Calu3 (cell line): ENCODE measurements around the gene RAB3C. TPM values are rescaled to one million over a fixed set of nuclear protein-coding genes. Genes with fewer than 3 reads are reported as not detected.
"Not testable (repeated sequence)": the region's sequence is repeated elsewhere in the genome, so short reads cannot be mapped to it uniquely, and the experiment has no call there.

Source experiments
- BruUV-seq: library from RNA; stranded (reverse); fragments of 400-500 nt; replicated peaks from 2 replicates; lab custom pipeline; 2021; lab: Mats Ljungman, UMichigan
- CTCF ChIA-PET: fragments of 300-600 bp; sonication (Branson Sonifier 250); formaldehyde crosslinking; loops from one replicate; lab custom pipeline; 2022; ENCODE audit warnings: antibody characterized with exemption; lab: Charles Lee
- DNase-seq: peaks from one replicate; pipeline ENCODE4 v3.0.0; 2022
- H3K27ac Mint-ChIP-seq: one replicate; pipeline ENCODE4 v1.8.0; 2022; ENCODE audit warnings: mixed read lengths; ENCODE audit not compliant: unreplicated experiment
- H3K27me3 Mint-ChIP-seq: one replicate; pipeline ENCODE4 v1.8.0; 2022; ENCODE audit warnings: mixed read lengths; ENCODE audit not compliant: unreplicated experiment
- H3K36me3 Mint-ChIP-seq: one replicate; pipeline ENCODE4 v1.8.0; 2022; ENCODE audit warnings: mild to moderate bottlenecking, moderate library complexity, mixed read lengths; ENCODE audit not compliant: insufficient read depth, unreplicated experiment
- H3K4me1 Mint-ChIP-seq: one replicate; pipeline ENCODE4 v1.8.0; 2022; ENCODE audit warnings: mild to moderate bottlenecking, low read depth, mixed read lengths; ENCODE audit not compliant: unreplicated experiment
- H3K4me3 Mint-ChIP-seq: one replicate; pipeline ENCODE4 v1.8.0; 2022; ENCODE audit warnings: mild to moderate bottlenecking, low read depth, moderate library complexity, mixed read lengths; ENCODE audit not compliant: unreplicated experiment
- H3K9me3 Mint-ChIP-seq: one replicate; pipeline ENCODE4 v1.8.0; 2022; ENCODE audit warnings: low read depth, mixed read lengths; ENCODE audit not compliant: unreplicated experiment
- CTCF ChIP-seq: fragments of 200-600 bp; IDR thresholded peaks from one replicate; pipeline ENCODE4 v1.8.0; 2022; ENCODE audit warnings: antibody characterized with exemption; ENCODE audit not compliant: unreplicated experiment
- intact Hi-C: fragments of 100-400 bp; cut with micrococcal nuclease; formaldehyde crosslinking; loops from one replicate; pipeline ENCODE4 v1.10.0; 2022; ENCODE audit not compliant: unreplicated experiment
- total RNA-seq: library from RNA; stranded (reverse); gene quantifications from 2 replicates; pipeline ENCODE4 v1.2.3, GENCODE V29; 2022

The RAB3C gene
- total RNA-seq, 1 experiment from 2014 or later: not detected

- no peak for DNase-seq
- H3K27me3 Mint-ChIP-seq: no peaks in the 10 kb centered on the region
- H3K36me3 Mint-ChIP-seq: no peaks in the 10 kb centered on the region
- no peaks in the 10 kb centered on the region for H3K4me1 Mint-ChIP-seq
- H3K27ac Mint-ChIP-seq: no peak overlapping the region
- no TSS peak for BruUV-seq
- intact Hi-C loops: no loop called here
- TF ChIP-seq CTCF: no peak
- CTCF ChIA-PET: no interaction called here
- H3K4me3 Mint-ChIP-seq: no peak overlapping the region
- H3K9me3 Mint-ChIP-seq: no peaks in the 10 kb centered on the region
These were observed 31.4 kb upstream of the RAB3C start for GRCh38 chr5:58551492-58551891.

GRCh38 chr5:58557665-58558338 is 25.1 kb upstream of the RAB3C start:
- H3K36me3 Mint-ChIP-seq, H3K9me3 Mint-ChIP-seq, intact Hi-C loops, H3K4me1 Mint-ChIP-seq, BruUV-seq, H3K4me3 Mint-ChIP-seq, H3K27ac Mint-ChIP-seq, DNase-seq, CTCF ChIA-PET: not testable (repeated sequence)
- H3K27me3 Mint-ChIP-seq: peaks cover 20% of the 10 kb centered on the region

GRCh38 chr5:58563016-58563700 is 19.7 kb upstream of the RAB3C start:
- DNase-seq, intact Hi-C loops, H3K36me3 Mint-ChIP-seq, CTCF ChIA-PET, H3K27ac Mint-ChIP-seq, H3K4me3 Mint-ChIP-seq, H3K9me3 Mint-ChIP-seq, H3K4me1 Mint-ChIP-seq, BruUV-seq: not testable (repeated sequence)
- H3K27me3 Mint-ChIP-seq: peaks cover 32% of the 10 kb centered on the region

- H3K4me3 Mint-ChIP-seq, H3K9me3 Mint-ChIP-seq, intact Hi-C loops, H3K27ac Mint-ChIP-seq, DNase-seq, BruUV-seq, CTCF ChIA-PET, H3K4me1 Mint-ChIP-seq, H3K36me3 Mint-ChIP-seq: not testable (repeated sequence)
- peaks cover 40% of the 10 kb centered on the region for H3K27me3 Mint-ChIP-seq
These were observed 18.6 kb upstream of the RAB3C start for GRCh38 chr5:58564043-58564832.

- CTCF ChIA-PET: no interaction called here
- Mint-ChIP-seq H3K9me3 (no peaks in the 10 kb centered on the region), H3K27ac (no peak overlapping the region), H3K4me3 (no peak overlapping the region), H3K4me1 (no peaks in the 10 kb centered on the region), H3K36me3 (no peaks in the 10 kb centered on the region), H3K27me3 (peaks cover 35% of the 10 kb centered on the region)
- intact Hi-C loops: no loop called here
- no peak for TF ChIP-seq CTCF
- no TSS peak for BruUV-seq
- no peak for DNase-seq
These were observed 17.8 kb upstream of the RAB3C start for GRCh38 chr5:58565033-58565432.
